HEK293T (cell line): Measurements from ENCODE around the gene FHIT.

Experiments
- ARNT ChIP-seq: fragments of 450-650 bp; IDR thresholded peaks from 2 replicates; pipeline ENCODE4 v1.6.1; 2017; ENCODE audit warnings: mild to moderate bottlenecking
- BHLHE40 ChIP-seq: fragments of 450-650 bp; IDR thresholded peaks from 2 replicates; pipeline ENCODE4 v1.6.1; 2016; ENCODE audit warnings: mild to moderate bottlenecking, moderate library complexity, borderline replicate concordance
- CTBP1 ChIP-seq: fragments of 450-650 bp; IDR thresholded peaks from 2 replicates; pipeline ENCODE4 v1.6.1; 2016; ENCODE audit warnings: borderline replicate concordance
- ELF4 ChIP-seq: fragments of 450-650 bp; IDR thresholded peaks from 2 replicates; pipeline ENCODE4 v1.6.1; 2017; ENCODE audit warnings: antibody characterized with exemption
- FOXA1 ChIP-seq: fragments of 450-650 bp; IDR thresholded peaks from 2 replicates; pipeline ENCODE4 v1.6.1; 2016; ENCODE audit warnings: mild to moderate bottlenecking
- FOXK2 ChIP-seq: fragments of 450-650 bp; IDR thresholded peaks from 2 replicates; pipeline ENCODE4 v1.6.1; 2016; ENCODE audit warnings: mild to moderate bottlenecking
- FOXM1 ChIP-seq: fragments of 450-650 bp; IDR thresholded peaks from 2 replicates; pipeline ENCODE4 v1.6.1; 2017; ENCODE audit warnings: mild to moderate bottlenecking, borderline replicate concordance
- LEF1 ChIP-seq: fragments of 450-650 bp; IDR thresholded peaks from 2 replicates; pipeline ENCODE4 v1.6.1; 2017; ENCODE audit warnings: mild to moderate bottlenecking, borderline replicate concordance
- NFRKB ChIP-seq: fragments of 450-650 bp; IDR thresholded peaks from 2 replicates; pipeline ENCODE4 v1.6.1; 2016; ENCODE audit warnings: mild to moderate bottlenecking, moderate library complexity
- PKNOX1 ChIP-seq: fragments of 450-650 bp; IDR thresholded peaks from 2 replicates; pipeline ENCODE4 v1.6.1; 2016
- SP1 ChIP-seq: fragments of 450-650 bp; IDR thresholded peaks from 2 replicates; pipeline ENCODE4 v1.6.1; 2017
- SUZ12 ChIP-seq: fragments of 450-650 bp; IDR thresholded peaks from 2 replicates; pipeline ENCODE4 v1.6.1; 2016; ENCODE audit warnings: mild to moderate bottlenecking
- TARDBP ChIP-seq: fragments of 450-650 bp; IDR thresholded peaks from 2 replicates; pipeline ENCODE4 v1.6.1; 2016
- ZNF384 ChIP-seq: fragments of 450-650 bp; IDR thresholded peaks from 2 replicates; pipeline ENCODE4 v1.6.1; 2016

- TF ChIP-seq SP1, result no peak
- no peak for TF ChIP-seq ELF4
- TF ChIP-seq FOXM1, result no peak
- no peak for TF ChIP-seq BHLHE40
- TF ChIP-seq CTBP1, result no peak
- TF ChIP-seq FOXA1, result no peak
- no peak for TF ChIP-seq PKNOX1
- no peak for TF ChIP-seq ARNT
- TF ChIP-seq LEF1, result no peak
- no peak for TF ChIP-seq TARDBP
- TF ChIP-seq NFRKB, result no peak
- no peak for TF ChIP-seq SUZ12
- TF ChIP-seq ZNF384, result no peak
- TF ChIP-seq FOXK2, result no peak
These were observed 698.7 kb downstream of the FHIT start for GRCh38 chr3:60552581-60552980.
